GM21619 (cell line): ENCODE measurements around the gene DNAJC6.

Experiments used
- ATAC-seq: cut with Tn5 transposase; IDR thresholded peaks from one replicate; pipeline ENCODE4 v1.9.1; 2021; ENCODE audit not compliant: unreplicated experiment

The DNAJC6 gene

DNA sequence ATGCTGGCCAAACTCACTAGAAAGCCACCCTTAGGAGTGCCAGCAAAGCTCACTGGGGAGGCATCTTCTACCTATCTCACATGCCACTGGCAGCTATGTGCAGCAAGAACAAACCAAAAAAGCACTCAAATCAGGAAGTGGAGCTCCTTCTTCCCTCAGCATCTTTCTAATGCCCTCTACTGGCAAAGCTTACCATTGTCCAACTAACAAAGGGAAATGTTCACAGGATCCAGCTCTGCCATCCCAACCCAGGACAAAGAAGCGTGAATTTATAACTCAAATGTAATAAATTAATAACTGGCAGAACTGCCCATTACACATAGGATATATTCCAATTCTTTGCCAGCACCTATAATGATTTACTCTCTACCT lies 150.0 kb downstream of the DNAJC6 start:
- no peak for ATAC-seq
